Liver (tissue), 9 donors: Measurements from ENCODE around the gene KMT2B. TPM values are rescaled to one million over a fixed set of nuclear protein-coding genes. Genes with fewer than 3 reads are reported as not detected.

Source experiments
- DNase-seq: peaks from one replicate; pipeline ENCODE4 v3.0.0-alpha.2; 2017; ENCODE audit warnings: low spot score
- H3K27ac ChIP-seq, 2 donors: one replicate each; pipeline ENCODE4 v1.7.0; 2013; ENCODE audit warnings: inconsistent platforms in 2 of 2, low read length in 2 of 2, control low read depth in 1 of 2, low read depth in 1 of 2, mild to moderate bottlenecking in 1 of 2
- H3K27me3 ChIP-seq, 4 donors: one replicate each; pipeline versions ENCODE4 v1.6.1 to v1.7.0; 2013; ENCODE audit warnings: low read length in 3 of 4, inconsistent platforms in 1 of 4, mild to moderate bottlenecking in 1 of 4, moderate library complexity in 1 of 4; ENCODE audit not compliant: control insufficient read depth in 4 of 4, insufficient read depth in 4 of 4
- H3K36me3 ChIP-seq, 4 donors: one replicate each; pipeline versions ENCODE4 v1.6.1 to v1.7.0; 2013; ENCODE audit warnings: low read length in 3 of 4, mild to moderate bottlenecking in 3 of 4, low read depth in 1 of 4, moderate library complexity in 1 of 4; ENCODE audit not compliant: control insufficient read depth in 4 of 4, insufficient read depth in 3 of 4
- H3K4me1 ChIP-seq, 4 donors: one replicate each; pipeline versions ENCODE4 v1.6.1 to v1.7.0; 2013; ENCODE audit warnings: low read length in 3 of 4, mild to moderate bottlenecking in 3 of 4, moderate library complexity in 1 of 4; ENCODE audit not compliant: control insufficient read depth in 4 of 4, insufficient read depth in 4 of 4
- H3K4me3 ChIP-seq, 3 donors: one replicate each; pipeline versions ENCODE4 v1.6.1 to v1.7.0; 2013; ENCODE audit warnings: low read length in 3 of 3, control low read depth in 1 of 3, low read depth in 1 of 3, mild to moderate bottlenecking in 1 of 3
- H3K9ac ChIP-seq, 2 donors: one replicate each; pipeline ENCODE4 v1.7.0; 2013; ENCODE audit warnings: low read length in 2 of 2, mild to moderate bottlenecking in 2 of 2, moderate library complexity in 2 of 2, control low read depth in 1 of 2, low read depth in 1 of 2
- H3K9me3 ChIP-seq, 4 donors: one replicate each; pipeline versions ENCODE4 v1.6.1 to v1.7.0; 2013; ENCODE audit warnings: low read length in 3 of 4; ENCODE audit not compliant: control insufficient read depth in 4 of 4
- ATF3 ChIP-seq: IDR thresholded peaks from 2 replicates; pipeline ENCODE4 v1.6.1; 2016; ENCODE audit warnings: antibody characterized with exemption
- CTCF ChIP-seq: fragments of 150-350 bp; IDR thresholded peaks from 2 replicates; pipeline ENCODE4 v1.5.1; 2017; ENCODE audit warnings: improper control_type of control experiment, low read depth, low read length; ENCODE audit not compliant: missing input control
- FOXA2 ChIP-seq: IDR thresholded peaks from 2 replicates; pipeline ENCODE4 v1.6.1; 2016; ENCODE audit warnings: antibody characterized with exemption
- HNF4G ChIP-seq: IDR thresholded peaks from 2 replicates; pipeline ENCODE4 v1.6.1; 2016; ENCODE audit warnings: antibody characterized with exemption
- JUND ChIP-seq, 2 donors: IDR thresholded peaks; 2 replicates each; pipeline ENCODE4 v1.6.1; 2016; ENCODE audit warnings: antibody characterized with exemption in 2 of 2
- NR2F2 ChIP-seq: IDR thresholded peaks from 2 replicates; pipeline ENCODE4 v1.6.1; 2016; ENCODE audit warnings: antibody characterized with exemption
- REST ChIP-seq: IDR thresholded peaks from 2 replicates; pipeline ENCODE4 v1.6.1; 2016; ENCODE audit warnings: antibody characterized with exemption, mild to moderate bottlenecking
- SP1 ChIP-seq: IDR thresholded peaks from 2 replicates; pipeline ENCODE4 v1.6.1; 2018; ENCODE audit warnings: antibody characterized with exemption, mild to moderate bottlenecking
- TAF1 ChIP-seq: conservative IDR thresholded peaks from 2 replicates; pipeline ENCODE4 v1.6.1; 2016; ENCODE audit warnings: antibody characterized with exemption, mild to moderate bottlenecking
- YY1 ChIP-seq: IDR thresholded peaks from 2 replicates; pipeline ENCODE4 v1.6.1; 2016; ENCODE audit warnings: antibody characterized with exemption, mild to moderate bottlenecking
- ZBTB33 ChIP-seq: IDR thresholded peaks from 2 replicates; pipeline ENCODE4 v1.6.1; 2016; ENCODE audit warnings: antibody characterized with exemption
- WGBS: extraction: QIAGEN DNeasy Blood & Tissue Kit; methylation state at CpG from one replicate; pipeline ENCODE4 v1.1.7; 2013; 5-methylcytosine and 5-hydroxymethylcytosine counted together
- polyA plus RNA-seq, 2 donors: library from polyadenylated mRNA; stranded (reverse) in 1 of 2; unstranded in 1 of 2; fragments of 200-250 nt in 1 of 2; fragments of >200 nt in 1 of 2; fragmentation: Nextera tagmentation in 1 of 2; extraction: Ambion mirVana in 1 of 2; gene quantifications; one replicate each; pipeline versions ENCODE4 v1.2.1 to v1.2.3, GENCODE V29; 2013 to 2015
- total RNA-seq, 2 donors: library from RNA; depleted of rRNA; stranded (reverse); fragments of >200 nt; gene quantifications; one replicate each; pipeline ENCODE4 v1.2.3, GENCODE V29; 2014
- donor health status: healthy.
- donor health status: healthy.
- donor health status: healthy.
- donor health status: healthy.
- donor health status: healthy.

The KMT2B gene
- total and polyA plus RNA-seq, 4 donors, result 3.7 to 12.1 (median 8.3) TPM

GRCh38 chr19:35776102-35776788, 58.4 kb downstream of the KMT2B start:
- no peak overlapping the region for H3K27ac ChIP-seq
- TF ChIP-seq NR2F2, result no peak
- no peak for TF ChIP-seq CTCF
- TF ChIP-seq HNF4G, result no peak
- no peak for TF ChIP-seq FOXA2
- no peak for TF ChIP-seq JUND (IDR thresholded peaks at IDR 0.05)
- no peak for TF ChIP-seq YY1
- no peak for TF ChIP-seq ATF3
- TF ChIP-seq ZBTB33, result no peak
- no peak for TF ChIP-seq TAF1
- H3K27me3 ChIP-seq, result no peaks in the 10 kb centered on the region
- no peak for DNase-seq
- H3K9me3 ChIP-seq, result no peaks in the 10 kb centered on the region
- H3K4me3 ChIP-seq, result peak overlapping the region in 1 of 3 donors; percentile 85
- 78% methylated on average over 13 of the region's 13 CpGs for WGBS
- H3K36me3 ChIP-seq, result peaks cover 0 to 1% (median 0%) of the 10 kb centered on the region in 4 donors
- H3K4me1 ChIP-seq, result peaks cover 0 to 5% (median 4%) of the 10 kb centered on the region in 4 donors
- no peak overlapping the region for H3K9ac ChIP-seq

GRCh38 chr19:35777086-35777841, 59.5 kb downstream of the KMT2B start:
- no peak for DNase-seq
- H3K27ac ChIP-seq, result no peak overlapping the region
- peaks cover 0 to 1% (median 0%) of the 10 kb centered on the region in 4 donors for H3K36me3 ChIP-seq
- no peaks in the 10 kb centered on the region for H3K9me3 ChIP-seq
- no peak overlapping the region for H3K9ac ChIP-seq
- H3K4me1 ChIP-seq, result peaks cover 0 to 5% (median 4%) of the 10 kb centered on the region in 4 donors
- 83% methylated on average over 19 of the region's 19 CpGs for WGBS
- no peak overlapping the region for H3K4me3 ChIP-seq
- no peak for TF ChIP-seq ZBTB33
- no peak for TF ChIP-seq SP1
- TF ChIP-seq REST, result no peak
- no peak for TF ChIP-seq ATF3
- H3K27me3 ChIP-seq, result no peaks in the 10 kb centered on the region
